Measurements from ENCODE around the gene MAPKAPK2.

MAPKAPK2 gene

DNA sequence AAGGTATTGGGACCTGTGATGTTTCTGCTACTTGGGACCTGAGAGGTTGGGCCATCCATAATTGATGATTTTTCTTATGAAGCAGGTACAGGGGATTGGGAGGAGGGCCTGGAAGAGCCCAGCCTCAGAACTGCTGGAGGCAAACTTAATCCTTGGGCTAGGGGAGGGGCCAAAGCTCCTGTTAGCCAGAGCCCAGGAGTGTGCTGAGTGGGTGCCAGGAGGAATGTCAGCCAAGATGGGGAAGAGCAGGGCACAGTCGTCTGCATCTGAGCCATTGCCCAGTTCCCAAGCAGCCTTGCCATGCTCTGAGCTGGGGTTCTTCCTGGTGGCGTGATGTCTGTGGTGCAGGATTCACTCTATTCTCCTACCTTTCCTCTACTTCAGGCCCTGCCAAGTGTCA, 5.8 kb downstream of the MAPKAPK2 start:
- Histone ChIP-seq H3K79me2 (ENCODE audit: insufficient read depth, low read length) (peaks cover 99% of the 10 kb centered on the region), H3K9me2 (replicated peaks; ENCODE audit: low read depth, low read length) (no peaks in the 10 kb centered on the region), H4K20me1 (ENCODE audit: insufficient read depth, low read length, poor library complexity, severe bottlenecking) (peaks cover 79% of the 10 kb centered on the region), H3K4me1 (ENCODE audit: insufficient read depth, low read length, poor library complexity, severe bottlenecking) (peaks cover 73% of the 10 kb centered on the region), H3F3A (ENCODE audit: low read depth) (no peaks in the 10 kb centered on the region), H2AFZ (ENCODE audit: low read length) (no peak overlapping the region), H3K4me3 (ENCODE audit: low read length, poor library complexity, severe bottlenecking) (no peak overlapping the region), H3K9ac (ENCODE audit: low read depth, low read length, poor library complexity, severe bottlenecking) (no peak overlapping the region), H3K9me3 (ENCODE audit: insufficient read depth, low read depth, low read length) (no peaks in the 10 kb centered on the region), H3K27me3 (ENCODE audit: insufficient read depth, low read length, poor library complexity, severe bottlenecking) (no peaks in the 10 kb centered on the region), H3K4me2 (ENCODE audit: low read depth, low read length, poor library complexity, severe bottlenecking) (peak overlapping the region; percentile 79), H3K36me3 (ENCODE audit: insufficient read depth, low read length) (no peaks in the 10 kb centered on the region; the same call in 1 of the 2 replicates)
- TF ChIP-seq EZH2phosphoT487 (IDR thresholded peaks at IDR 0.05; ENCODE audit: borderline replicate concordance): no peak
- TF ChIP-seq, protein P1, sequence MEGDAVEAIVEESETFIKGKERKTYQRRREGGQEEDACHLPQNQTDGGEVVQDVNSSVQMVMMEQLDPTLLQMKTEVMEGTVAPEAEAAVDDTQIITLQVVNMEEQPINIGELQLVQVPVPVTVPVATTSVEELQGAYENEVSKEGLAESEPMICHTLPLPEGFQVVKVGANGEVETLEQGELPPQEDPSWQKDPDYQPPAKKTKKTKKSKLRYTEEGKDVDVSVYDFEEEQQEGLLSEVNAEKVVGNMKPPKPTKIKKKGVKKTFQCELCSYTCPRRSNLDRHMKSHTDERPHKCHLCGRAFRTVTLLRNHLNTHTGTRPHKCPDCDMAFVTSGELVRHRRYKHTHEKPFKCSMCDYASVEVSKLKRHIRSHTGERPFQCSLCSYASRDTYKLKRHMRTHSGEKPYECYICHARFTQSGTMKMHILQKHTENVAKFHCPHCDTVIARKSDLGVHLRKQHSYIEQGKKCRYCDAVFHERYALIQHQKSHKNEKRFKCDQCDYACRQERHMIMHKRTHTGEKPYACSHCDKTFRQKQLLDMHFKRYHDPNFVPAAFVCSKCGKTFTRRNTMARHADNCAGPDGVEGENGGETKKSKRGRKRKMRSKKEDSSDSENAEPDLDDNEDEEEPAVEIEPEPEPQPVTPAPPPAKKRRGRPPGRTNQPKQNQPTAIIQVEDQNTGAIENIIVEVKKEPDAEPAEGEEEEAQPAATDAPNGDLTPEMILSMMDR (conservative IDR thresholded peaks at IDR 0.05; ENCODE audit: low read length): no peak

GRCh38 chr1:206691604-206692003, 6.9 kb downstream of the MAPKAPK2 start:
- TF ChIP-seq, protein P1 (conservative IDR thresholded peaks at IDR 0.05; ENCODE audit: low read length): no peak
- TF ChIP-seq EZH2phosphoT487 (IDR thresholded peaks at IDR 0.05; ENCODE audit: borderline replicate concordance): no peak
- no peaks in the 10 kb centered on the region for H3K9me3 ChIP-seq (ENCODE audit: insufficient read depth, low read depth, low read length)
- no peak overlapping the region for H2AFZ ChIP-seq (ENCODE audit: low read length)
- H3K9ac ChIP-seq (ENCODE audit: low read depth, low read length, poor library complexity, severe bottlenecking): peak overlapping the region; percentile 21
- H3K27me3 ChIP-seq (ENCODE audit: insufficient read depth, low read length, poor library complexity, severe bottlenecking): no peaks in the 10 kb centered on the region
- H3K4me1 ChIP-seq (ENCODE audit: insufficient read depth, low read length, poor library complexity, severe bottlenecking): peaks cover 73% of the 10 kb centered on the region
- no peaks in the 10 kb centered on the region for H3K9me2 ChIP-seq (replicated peaks; ENCODE audit: low read depth, low read length)
- no peak overlapping the region for H3K4me3 ChIP-seq (ENCODE audit: low read length, poor library complexity, severe bottlenecking)
- H3K79me2 ChIP-seq (ENCODE audit: insufficient read depth, low read length): peaks cover 99% of the 10 kb centered on the region
- H3K4me2 ChIP-seq (ENCODE audit: low read depth, low read length, poor library complexity, severe bottlenecking): peak overlapping the region; percentile 43
- H3K36me3 ChIP-seq (ENCODE audit: insufficient read depth, low read length): peaks cover 9% of the 10 kb centered on the region; the same call in 1 of the 2 replicates
- no peaks in the 10 kb centered on the region for H3F3A ChIP-seq (ENCODE audit: low read depth)
- peaks cover 70% of the 10 kb centered on the region for H4K20me1 ChIP-seq (ENCODE audit: insufficient read depth, low read length, poor library complexity, severe bottlenecking)

GRCh38 chr1:206693029-206693428, 8.3 kb downstream of the MAPKAPK2 start:
- Histone ChIP-seq H3K4me3 (ENCODE audit: low read length, poor library complexity, severe bottlenecking) (no peak overlapping the region), H2AFZ (ENCODE audit: low read length) (no peak overlapping the region), H3F3A (ENCODE audit: low read depth) (no peaks in the 10 kb centered on the region), H4K20me1 (ENCODE audit: insufficient read depth, low read length, poor library complexity, severe bottlenecking) (peaks cover 69% of the 10 kb centered on the region), H3K9me3 (ENCODE audit: insufficient read depth, low read depth, low read length) (no peaks in the 10 kb centered on the region), H3K27me3 (ENCODE audit: insufficient read depth, low read length, poor library complexity, severe bottlenecking) (no peaks in the 10 kb centered on the region), H3K36me3 (ENCODE audit: insufficient read depth, low read length) (peaks cover 21% of the 10 kb centered on the region; the same call in 1 of the 2 replicates), H3K4me2 (ENCODE audit: low read depth, low read length, poor library complexity, severe bottlenecking) (peak overlapping the region; percentile 43), H3K79me2 (ENCODE audit: insufficient read depth, low read length) (peaks cover 99% of the 10 kb centered on the region), H3K9me2 (replicated peaks; ENCODE audit: low read depth, low read length) (no peaks in the 10 kb centered on the region), H3K9ac (ENCODE audit: low read depth, low read length, poor library complexity, severe bottlenecking) (peak overlapping the region; percentile 3), H3K4me1 (ENCODE audit: insufficient read depth, low read length, poor library complexity, severe bottlenecking) (peaks cover 60% of the 10 kb centered on the region)
- TF ChIP-seq, protein P1 (conservative IDR thresholded peaks at IDR 0.05; ENCODE audit: low read length): no peak
- TF ChIP-seq EZH2phosphoT487 (IDR thresholded peaks at IDR 0.05; ENCODE audit: borderline replicate concordance): no peak

Measured in Loucy (cell line).